OCI-LY7 (cell line): Measurements from ENCODE around the gene ZNF841.

ENCODE experiments used
- EZH2phosphoT487 ChIP-seq: fragments of 200-600 bp; sonication (generic); IDR thresholded peaks from 2 replicates; pipeline ENCODE4 v1.6.1; 2018; ENCODE audit warnings: low read depth, borderline replicate concordance, mild to moderate bottlenecking, mixed run types, antibody characterized with exemption, low read length, moderate library complexity, mixed read lengths
- TF ChIP-seq, protein P1 (sequence below): fragments of 200-600 bp; sonication (generic); conservative IDR thresholded peaks from 2 replicates; pipeline ENCODE4 v1.5.1; 2014; ENCODE audit warnings: mild to moderate bottlenecking, antibody characterized with exemption, low read length, moderate library complexity, mixed read lengths

DNA sequence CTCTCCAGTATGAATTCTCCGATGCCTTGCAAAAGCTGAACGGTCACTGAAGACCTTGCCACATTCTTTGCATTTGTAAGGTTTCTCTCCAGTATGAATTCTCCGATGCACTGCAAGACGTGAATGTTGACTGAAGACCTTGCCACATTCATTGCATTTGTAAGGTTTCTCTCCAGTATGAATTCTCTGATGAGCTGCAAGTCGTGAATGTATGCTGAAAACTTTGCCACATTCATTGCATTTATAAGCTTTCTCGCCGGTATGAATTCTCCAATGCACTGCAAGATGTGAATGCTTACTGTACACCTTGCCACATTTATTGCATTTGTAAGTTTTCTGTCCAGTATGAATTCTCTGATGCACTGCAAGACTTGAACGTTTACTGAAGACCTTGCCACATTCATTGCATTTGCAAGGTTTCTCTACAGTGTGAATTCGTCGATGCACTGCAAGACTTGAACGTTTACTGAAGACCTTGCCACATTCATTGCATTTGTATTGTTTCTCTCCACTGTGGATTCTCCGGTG is 20.0 kb upstream of the ZNF841 start:
- no peak for TF ChIP-seq EZH2phosphoT487
- TF ChIP-seq, protein P1, sequence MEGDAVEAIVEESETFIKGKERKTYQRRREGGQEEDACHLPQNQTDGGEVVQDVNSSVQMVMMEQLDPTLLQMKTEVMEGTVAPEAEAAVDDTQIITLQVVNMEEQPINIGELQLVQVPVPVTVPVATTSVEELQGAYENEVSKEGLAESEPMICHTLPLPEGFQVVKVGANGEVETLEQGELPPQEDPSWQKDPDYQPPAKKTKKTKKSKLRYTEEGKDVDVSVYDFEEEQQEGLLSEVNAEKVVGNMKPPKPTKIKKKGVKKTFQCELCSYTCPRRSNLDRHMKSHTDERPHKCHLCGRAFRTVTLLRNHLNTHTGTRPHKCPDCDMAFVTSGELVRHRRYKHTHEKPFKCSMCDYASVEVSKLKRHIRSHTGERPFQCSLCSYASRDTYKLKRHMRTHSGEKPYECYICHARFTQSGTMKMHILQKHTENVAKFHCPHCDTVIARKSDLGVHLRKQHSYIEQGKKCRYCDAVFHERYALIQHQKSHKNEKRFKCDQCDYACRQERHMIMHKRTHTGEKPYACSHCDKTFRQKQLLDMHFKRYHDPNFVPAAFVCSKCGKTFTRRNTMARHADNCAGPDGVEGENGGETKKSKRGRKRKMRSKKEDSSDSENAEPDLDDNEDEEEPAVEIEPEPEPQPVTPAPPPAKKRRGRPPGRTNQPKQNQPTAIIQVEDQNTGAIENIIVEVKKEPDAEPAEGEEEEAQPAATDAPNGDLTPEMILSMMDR, result no peak
